Adrenal gland (tissue), 5 donors: ENCODE data around the gene SLC15A4.

Experiments used
- POLR2A ChIP-seq, 2 donors: fragments of 450-650 bp; IDR thresholded peaks; one replicate each; pipeline ENCODE4 v1.6.1; 2017; ENCODE audit warnings: antibody characterized with exemption in 2 of 2, mild to moderate bottlenecking in 2 of 2, moderate library complexity in 1 of 2
- TF ChIP-seq, protein P1 (sequence below), 6 experiments: fragments of 450-650 bp in 4 of 6; fragments of 200-600 bp in 2 of 6; sonication (generic) in 1 of 6; IDR thresholded peaks; 1 replicate in 5 of 6; 2 replicates in 1 of 6; pipeline versions ENCODE4 v1.5.1 to v1.8.0; 2016 to 2021; ENCODE audit warnings: antibody characterized with exemption in 6 of 6, mild to moderate bottlenecking in 2 of 6, moderate library complexity in 1 of 6
- donor health status: DM: no; HTN: no; CAD: no.

DNA sequence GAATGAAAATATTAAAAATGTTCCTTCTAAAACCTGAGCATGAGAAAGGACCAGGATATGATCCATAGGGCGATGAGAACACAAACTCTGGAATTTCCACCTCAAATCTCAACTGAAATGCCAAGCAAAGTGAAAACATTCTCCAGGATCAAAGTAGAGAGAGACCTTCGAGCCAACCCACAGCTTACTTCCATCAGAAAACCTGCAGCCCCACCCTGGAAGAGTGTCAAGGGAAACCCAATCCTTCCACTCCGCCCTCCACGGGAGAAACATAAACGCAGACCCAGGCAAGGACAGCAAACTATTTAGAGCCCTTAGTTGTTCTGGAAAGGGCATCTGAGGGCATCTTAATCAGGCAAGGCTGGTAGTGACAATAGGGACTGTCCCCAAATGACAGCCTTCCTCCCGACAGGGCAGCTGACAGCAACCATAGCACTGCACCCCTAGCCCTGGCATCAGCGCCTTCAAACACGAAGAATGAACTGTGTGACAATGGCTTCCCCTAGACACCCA is 21.8 kb downstream of the SLC15A4 start:
- no peak for TF ChIP-seq POLR2A (IDR thresholded peaks at IDR 0.05)
- TF ChIP-seq, protein P1, sequence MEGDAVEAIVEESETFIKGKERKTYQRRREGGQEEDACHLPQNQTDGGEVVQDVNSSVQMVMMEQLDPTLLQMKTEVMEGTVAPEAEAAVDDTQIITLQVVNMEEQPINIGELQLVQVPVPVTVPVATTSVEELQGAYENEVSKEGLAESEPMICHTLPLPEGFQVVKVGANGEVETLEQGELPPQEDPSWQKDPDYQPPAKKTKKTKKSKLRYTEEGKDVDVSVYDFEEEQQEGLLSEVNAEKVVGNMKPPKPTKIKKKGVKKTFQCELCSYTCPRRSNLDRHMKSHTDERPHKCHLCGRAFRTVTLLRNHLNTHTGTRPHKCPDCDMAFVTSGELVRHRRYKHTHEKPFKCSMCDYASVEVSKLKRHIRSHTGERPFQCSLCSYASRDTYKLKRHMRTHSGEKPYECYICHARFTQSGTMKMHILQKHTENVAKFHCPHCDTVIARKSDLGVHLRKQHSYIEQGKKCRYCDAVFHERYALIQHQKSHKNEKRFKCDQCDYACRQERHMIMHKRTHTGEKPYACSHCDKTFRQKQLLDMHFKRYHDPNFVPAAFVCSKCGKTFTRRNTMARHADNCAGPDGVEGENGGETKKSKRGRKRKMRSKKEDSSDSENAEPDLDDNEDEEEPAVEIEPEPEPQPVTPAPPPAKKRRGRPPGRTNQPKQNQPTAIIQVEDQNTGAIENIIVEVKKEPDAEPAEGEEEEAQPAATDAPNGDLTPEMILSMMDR (IDR thresholded peaks at IDR 0.05): no peak
